ENCODE measurements around the gene ARAP1.

Gene ARAP1

GRCh38 chr11:72685560-72686480, 66.4 kb downstream of the ARAP1 start:
- peak; percentile 42 to 74 for DNase-seq (ENCODE audit: extremely low read depth in 1 of 2, low read depth in 1 of 2)

- peak in 1 of 2 donors; percentile 29 for DNase-seq (ENCODE audit: extremely low read depth in 1 of 2, low read depth in 1 of 2)
These were observed 67.8 kb downstream of the ARAP1 start for GRCh38 chr11:72684236-72684912.

GRCh38 chr11:72683782-72684200, 68.4 kb downstream of the ARAP1 start:
- DNase-seq (ENCODE audit: extremely low read depth in 1 of 2, low read depth in 1 of 2): peak in 1 of 2 donors; percentile 37

GRCh38 chr11:72682858-72683243, 69.4 kb downstream of the ARAP1 start:
- DNase-seq (ENCODE audit: extremely low read depth in 1 of 2, low read depth in 1 of 2): no peak

GRCh38 chr11:72682238-72682857, 69.9 kb downstream of the ARAP1 start:
- DNase-seq (ENCODE audit: extremely low read depth in 1 of 2, low read depth in 1 of 2): no peak

GRCh38 chr11:72681226-72682153, 70.7 kb downstream of the ARAP1 start:
- no peak for DNase-seq (ENCODE audit: extremely low read depth in 1 of 2, low read depth in 1 of 2)

GRCh38 chr11:72680624-72681158, 71.5 kb downstream of the ARAP1 start:
- DNase-seq (ENCODE audit: extremely low read depth in 1 of 2, low read depth in 1 of 2): no peak

GRCh38 chr11:72679869-72680268, 72.3 kb downstream of the ARAP1 start:
- DNase-seq (ENCODE audit: extremely low read depth in 1 of 2, low read depth in 1 of 2): no peak

GRCh38 chr11:72678524-72678923, 73.7 kb downstream of the ARAP1 start:
- no peak for DNase-seq (ENCODE audit: extremely low read depth in 1 of 2, low read depth in 1 of 2)

GRCh38 chr11:72676861-72677341, 75.3 kb downstream of the ARAP1 start:
- peak; percentile 25 to 26 for DNase-seq (ENCODE audit: extremely low read depth in 1 of 2, low read depth in 1 of 2)

- no peak for DNase-seq (ENCODE audit: extremely low read depth in 1 of 2, low read depth in 1 of 2)
These were observed 77.0 kb downstream of the ARAP1 start for GRCh38 chr11:72675221-72675620.

GRCh38 chr11:72673943-72674828, 78.0 kb downstream of the ARAP1 start, which contains the start of gene PDE2A:
Gene PDE2A, minus strand, starts transcription at chr11:72674422. Its CDS starts 215 bp downstream, at chr11:72674207.
- DNase-seq (ENCODE audit: extremely low read depth in 1 of 2, low read depth in 1 of 2): no peak

GRCh38 chr11:72673284-72673942, 78.8 kb downstream of the ARAP1 start:
- DNase-seq (ENCODE audit: extremely low read depth in 1 of 2, low read depth in 1 of 2): no peak

GRCh38 chr11:72672597-72673238, 79.5 kb downstream of the ARAP1 start:
- DNase-seq (ENCODE audit: extremely low read depth in 1 of 2, low read depth in 1 of 2): no peak

- DNase-seq (ENCODE audit: extremely low read depth in 1 of 2, low read depth in 1 of 2): no peak
These were observed 80.8 kb downstream of the ARAP1 start for GRCh38 chr11:72671152-72672099.

- DNase-seq (ENCODE audit: extremely low read depth in 1 of 2, low read depth in 1 of 2): no peak
These were observed 82.2 kb downstream of the ARAP1 start for GRCh38 chr11:72670041-72670440.

- DNase-seq (ENCODE audit: extremely low read depth in 1 of 2, low read depth in 1 of 2): no peak
These were observed 82.7 kb downstream of the ARAP1 start for GRCh38 chr11:72669527-72669926.
